Astrocyte (in vitro differentiated cells and primary cell): Measurements from ENCODE around the gene SVEP1. TPM values are rescaled to one million over a fixed set of nuclear protein-coding genes. Genes with fewer than 3 reads are reported as not detected.

Experiments
- DNase-seq: peaks from one replicate; pipeline ENCODE4 v3.0.0-alpha.2; 2010; ENCODE audit warnings: low read depth
- FAIRE-seq: peaks from 2 replicates; lab custom pipeline; 2011; peaks lifted over from hg19 to GRCh38; lab: Jason Lieb, UNC
- H2AFZ ChIP-seq: 2 replicates; pipeline ENCODE4 v1.6.0; 2012; ENCODE audit warnings: low read depth, low read length, inconsistent platforms
- H3K27ac ChIP-seq: 2 replicates; pipeline ENCODE4 v1.5.1; 2011; ENCODE audit warnings: low read depth, low read length, inconsistent platforms
- H3K27me3 ChIP-seq: 2 replicates; pipeline ENCODE4 v1.6.0; 2011; ENCODE audit warnings: low read length, inconsistent platforms; ENCODE audit not compliant: insufficient read depth
- H3K36me3 ChIP-seq: 2 replicates; pipeline ENCODE4 v1.5.1; 2011; ENCODE audit warnings: low read length, inconsistent platforms; ENCODE audit not compliant: insufficient read depth
- H3K4me1 ChIP-seq: 2 replicates; pipeline ENCODE4 v1.5.1; 2011; ENCODE audit warnings: low read length, inconsistent platforms; ENCODE audit not compliant: insufficient read depth
- H3K4me2 ChIP-seq: 2 replicates; pipeline ENCODE4 v1.6.0; 2012; ENCODE audit warnings: low read length, inconsistent platforms
- H3K4me3 ChIP-seq: 2 replicates; pipeline ENCODE4 v1.5.1; 2011; ENCODE audit warnings: low read depth, mild to moderate bottlenecking, low read length, inconsistent platforms; ENCODE audit not compliant: insufficient read depth
- H3K79me2 ChIP-seq: 2 replicates; pipeline ENCODE4 v1.6.0; 2012; ENCODE audit warnings: mild to moderate bottlenecking, low read length, inconsistent platforms; ENCODE audit not compliant: insufficient read depth
- H3K9ac ChIP-seq: 2 replicates; pipeline ENCODE4 v1.6.0; 2012; ENCODE audit warnings: mild to moderate bottlenecking, low read length, inconsistent platforms
- H3K9me3 ChIP-seq: 2 replicates; pipeline ENCODE4 v1.5.1; 2012; ENCODE audit warnings: low read depth, mild to moderate bottlenecking, low read length, inconsistent platforms; ENCODE audit not compliant: insufficient read depth
- H4K20me1 ChIP-seq: 2 replicates; pipeline ENCODE4 v1.6.0; 2012; ENCODE audit warnings: low read length, inconsistent platforms; ENCODE audit not compliant: insufficient read depth
- H3K27ac Mint-ChIP-seq: one replicate; pipeline ENCODE4 v1.8.0; 2021; ENCODE audit warnings: mild to moderate bottlenecking, mixed read lengths; ENCODE audit not compliant: unreplicated experiment
- H3K27me3 Mint-ChIP-seq: one replicate; pipeline ENCODE4 v1.8.0; 2021; ENCODE audit warnings: low read depth, mixed read lengths; ENCODE audit not compliant: unreplicated experiment
- H3K36me3 Mint-ChIP-seq: one replicate; pipeline ENCODE4 v1.8.0; 2021; ENCODE audit warnings: low read depth, mixed read lengths; ENCODE audit not compliant: unreplicated experiment
- H3K4me1 Mint-ChIP-seq: one replicate; pipeline ENCODE4 v1.8.0; 2021; ENCODE audit warnings: low read depth, mixed read lengths; ENCODE audit not compliant: unreplicated experiment
- H3K4me3 Mint-ChIP-seq: one replicate; pipeline ENCODE4 v1.8.0; 2021; ENCODE audit warnings: mild to moderate bottlenecking, moderate library complexity, mixed read lengths; ENCODE audit not compliant: unreplicated experiment
- H3K9me3 Mint-ChIP-seq: one replicate; pipeline ENCODE4 v1.8.0; 2021; ENCODE audit warnings: mild to moderate bottlenecking, mixed read lengths; ENCODE audit not compliant: unreplicated experiment
- CTCF ChIP-seq: IDR thresholded peaks from 2 replicates; pipeline ENCODE4 v1.5.1; 2011; ENCODE audit warnings: low read depth, mild to moderate bottlenecking, inconsistent platforms, low read length, moderate library complexity; ENCODE audit not compliant: insufficient read depth
- EZH2 ChIP-seq: IDR thresholded peaks from 2 replicates; pipeline ENCODE4 v1.6.1; 2012; ENCODE audit warnings: mild to moderate bottlenecking, low read length, inconsistent platforms; ENCODE audit not compliant: insufficient read depth
- total RNA-seq: library from RNA; stranded (reverse); gene quantifications from 2 replicates; pipeline ENCODE4 v1.2.1, GENCODE V29; 2021

SVEP1 gene
- total RNA-seq, 1 donor from 2014 or later, result 1.1 TPM

- Histone ChIP-seq H3K27me3 (no peaks in the 10 kb centered on the region), H3K27ac (no peak overlapping the region), H3K9me3 (peaks cover 3% of the 10 kb centered on the region), H4K20me1 (no peaks in the 10 kb centered on the region), H3K4me3 (no peak overlapping the region), H3K9ac (no peak overlapping the region), H2AFZ (no peak overlapping the region), H3K36me3 (no peaks in the 10 kb centered on the region), H3K79me2 (no peaks in the 10 kb centered on the region), H3K4me1 (peaks cover 6% of the 10 kb centered on the region), H3K4me2 (no peak overlapping the region)
- peak overlapping the region; percentile 44 for H3K27ac Mint-ChIP-seq
- FAIRE-seq (no peak), DNase-seq (peak; percentile 60)
- peaks cover 30% of the 10 kb centered on the region for H3K4me1 Mint-ChIP-seq
- peaks cover 13% of the 10 kb centered on the region for H3K9me3 Mint-ChIP-seq
- H3K27me3 Mint-ChIP-seq, result no peaks in the 10 kb centered on the region
- H3K4me3 Mint-ChIP-seq, result no peak overlapping the region
- H3K36me3 Mint-ChIP-seq, result peaks cover 1% of the 10 kb centered on the region
- no peak for TF ChIP-seq CTCF
- no peak for TF ChIP-seq EZH2
Observed at GRCh38 chr9:110443866-110444220, 135.7 kb downstream of the SVEP1 start.

DNA sequence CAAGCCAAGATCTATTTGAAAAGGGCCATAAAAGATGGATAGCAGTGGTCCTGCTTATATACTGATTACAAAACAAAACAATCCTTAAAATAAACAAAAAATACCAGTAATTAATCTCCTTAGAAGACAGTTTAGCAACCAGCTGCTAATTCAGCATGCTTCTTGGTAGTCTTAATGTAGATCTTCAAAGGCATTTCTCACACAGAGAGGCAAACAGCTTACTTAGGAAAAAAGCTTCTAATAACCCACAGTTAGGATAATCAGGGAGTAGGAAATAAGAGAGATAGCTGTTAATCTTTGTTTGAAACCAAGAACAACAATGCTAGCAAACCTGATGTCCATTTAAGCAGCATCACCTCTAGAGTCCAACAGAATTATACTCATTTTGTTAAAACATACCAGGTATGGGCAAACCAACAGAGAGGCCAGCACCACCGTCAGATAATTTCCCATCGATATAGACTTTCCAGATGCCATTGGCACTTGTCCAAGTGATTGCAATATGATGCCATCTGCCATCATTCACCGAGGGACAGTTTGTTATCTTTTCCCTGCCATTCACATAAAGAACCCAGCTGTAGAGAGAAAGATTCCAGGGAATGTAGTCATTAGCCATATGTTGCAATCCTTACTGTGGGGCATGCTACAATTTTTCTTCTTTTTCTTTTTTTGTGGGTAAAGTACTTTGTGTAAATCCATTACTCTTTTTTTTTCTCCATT is 136.2 kb downstream of the SVEP1 start:
- H3K27ac Mint-ChIP-seq, result peak overlapping the region; percentile 72

More for the DNA sequence above, 136.2 kb downstream of the SVEP1 start:
- peaks cover 3% of the 10 kb centered on the region for H3K9me3 ChIP-seq
- TF ChIP-seq EZH2 (no peak), CTCF (no peak)
- H3K36me3 ChIP-seq, result no peaks in the 10 kb centered on the region
- no peak overlapping the region for H2AFZ ChIP-seq
- H3K27me3 ChIP-seq, result no peaks in the 10 kb centered on the region
- no peak overlapping the region for H3K4me3 Mint-ChIP-seq
- no peak overlapping the region for H3K4me3 ChIP-seq
- FAIRE-seq, result peak; percentile 82
- no peaks in the 10 kb centered on the region for H4K20me1 ChIP-seq
- peaks cover 30% of the 10 kb centered on the region for H3K4me1 Mint-ChIP-seq
- peaks cover 6% of the 10 kb centered on the region for H3K4me1 ChIP-seq
- H3K9me3 Mint-ChIP-seq, result peaks cover 13% of the 10 kb centered on the region
- no peak overlapping the region for H3K9ac ChIP-seq
- peak; percentile 70 for DNase-seq
- no peak overlapping the region for H3K27ac ChIP-seq
- H3K27me3 Mint-ChIP-seq, result no peaks in the 10 kb centered on the region
- H3K79me2 ChIP-seq, result no peaks in the 10 kb centered on the region
- peaks cover 1% of the 10 kb centered on the region for H3K36me3 Mint-ChIP-seq
- H3K4me2 ChIP-seq, result no peak overlapping the region
